RPMI8226 (cell line): Measurements from ENCODE around the gene KLK15.
A peak's percentile ranks its signal among the peaks of the same experiment; 100 is the strongest.
"Not testable (repeated sequence)": the region's sequence is repeated elsewhere in the genome, so short reads cannot be mapped to it uniquely, and the experiment has no call there.

ENCODE experiments used
- DNase-seq: peaks from one replicate; pipeline ENCODE4 v3.0.0-alpha.2; 2015

The KLK15 gene

DNA sequence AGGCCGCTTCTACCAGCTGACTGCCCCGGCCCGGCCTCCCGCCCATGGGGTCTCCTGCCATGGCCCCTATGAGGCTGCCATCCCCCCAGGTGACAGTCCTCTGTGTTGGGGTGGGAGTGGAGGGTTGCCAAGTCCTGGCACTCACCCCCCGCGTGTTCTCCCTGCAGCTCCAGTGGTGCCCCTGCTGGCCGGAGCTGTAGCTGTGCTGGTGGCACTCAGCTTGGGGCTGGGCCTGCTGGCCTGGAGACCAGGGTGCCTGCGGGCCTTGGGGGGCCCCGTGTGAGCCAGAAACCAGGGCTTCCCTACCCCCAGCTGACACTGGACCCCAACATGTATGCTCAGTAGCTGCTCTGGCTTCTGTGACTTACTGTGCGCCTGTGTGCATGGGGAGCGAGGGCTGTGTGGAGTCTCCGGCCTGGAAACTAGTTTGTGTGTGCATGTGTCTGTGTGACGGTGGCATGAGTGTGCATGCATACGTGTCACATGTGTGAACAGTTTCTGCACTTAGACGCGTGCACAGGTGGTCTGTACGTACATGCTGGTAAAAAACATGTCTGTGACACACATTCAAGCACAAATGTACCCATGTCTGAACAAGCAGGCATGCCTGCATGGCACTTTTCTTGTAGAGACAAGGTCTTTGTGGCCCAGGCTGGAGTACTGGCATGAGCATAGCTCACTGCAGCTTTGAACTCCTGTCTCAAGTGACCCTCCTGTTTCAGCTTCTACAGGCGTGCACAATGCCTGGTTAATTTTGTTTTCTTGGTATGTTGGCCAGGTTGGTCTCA is 38.3 kb downstream of the KLK15 start:
- DNase-seq: peak; percentile 75

DNA sequence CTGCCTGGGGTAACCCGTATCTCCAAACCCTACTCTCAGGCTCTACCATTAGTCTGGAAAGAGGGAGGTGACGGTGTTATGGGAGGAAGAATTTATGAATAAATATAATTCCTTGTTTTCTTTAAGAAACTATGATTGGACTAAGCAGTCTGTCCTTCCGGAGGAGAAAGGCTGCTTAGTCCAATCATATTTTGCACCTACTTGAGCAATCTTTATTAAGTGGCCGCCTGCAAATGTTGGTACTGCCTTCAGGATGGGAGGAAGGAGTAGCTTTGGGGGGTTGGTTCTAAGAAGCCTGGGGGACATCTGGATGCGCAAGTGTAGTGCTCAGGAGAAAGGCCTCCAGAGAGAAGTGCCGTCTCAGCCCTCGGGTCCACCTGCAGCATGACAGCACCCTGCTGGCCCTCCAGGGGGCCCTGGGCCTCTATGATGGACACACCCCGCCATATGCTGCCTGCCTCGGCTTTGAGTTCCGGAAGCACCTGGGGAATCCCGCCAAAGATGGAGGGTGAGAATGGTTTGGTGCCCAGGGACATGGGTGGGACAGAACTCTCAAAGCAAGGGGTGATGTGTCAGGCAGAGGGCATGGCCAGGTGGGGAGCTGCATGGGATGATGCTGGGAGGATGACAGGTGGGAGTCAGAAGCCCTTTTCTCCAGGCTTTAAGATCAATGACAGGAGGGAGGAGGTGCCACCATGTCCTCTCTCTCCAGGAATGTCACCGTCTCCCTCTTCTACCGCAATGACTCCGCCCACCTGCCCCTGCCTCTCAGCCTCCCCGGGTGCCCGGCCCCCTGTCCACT is 39.1 kb downstream of the KLK15 start:
- peak; percentile 90 for DNase-seq

DNA sequence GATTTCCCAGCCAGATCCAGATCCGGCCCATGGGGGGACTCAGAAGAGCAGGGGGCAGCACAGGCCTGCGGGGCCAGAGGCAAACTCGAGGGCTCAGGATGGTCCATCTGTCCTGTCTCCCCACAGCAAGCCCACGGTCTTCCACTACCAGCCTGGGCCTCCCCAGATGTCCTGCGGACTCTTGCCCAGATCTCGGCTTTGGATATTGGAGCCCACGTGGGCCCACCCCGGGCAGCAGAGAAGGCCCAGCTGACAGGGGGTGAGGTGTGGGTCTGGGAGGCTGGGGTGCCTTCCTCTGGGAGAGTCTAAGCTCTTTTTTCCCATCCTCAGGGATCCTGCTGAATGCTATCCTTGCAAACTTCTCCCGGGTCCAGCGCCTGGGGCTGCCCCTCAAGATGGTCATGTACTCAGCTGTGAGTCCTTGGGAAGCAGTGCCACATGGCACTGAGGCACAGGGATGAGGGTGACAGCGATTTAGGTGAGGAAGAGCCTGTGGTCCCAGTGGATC is 39.8 kb downstream of the KLK15 start:
- no peak for DNase-seq

DNA sequence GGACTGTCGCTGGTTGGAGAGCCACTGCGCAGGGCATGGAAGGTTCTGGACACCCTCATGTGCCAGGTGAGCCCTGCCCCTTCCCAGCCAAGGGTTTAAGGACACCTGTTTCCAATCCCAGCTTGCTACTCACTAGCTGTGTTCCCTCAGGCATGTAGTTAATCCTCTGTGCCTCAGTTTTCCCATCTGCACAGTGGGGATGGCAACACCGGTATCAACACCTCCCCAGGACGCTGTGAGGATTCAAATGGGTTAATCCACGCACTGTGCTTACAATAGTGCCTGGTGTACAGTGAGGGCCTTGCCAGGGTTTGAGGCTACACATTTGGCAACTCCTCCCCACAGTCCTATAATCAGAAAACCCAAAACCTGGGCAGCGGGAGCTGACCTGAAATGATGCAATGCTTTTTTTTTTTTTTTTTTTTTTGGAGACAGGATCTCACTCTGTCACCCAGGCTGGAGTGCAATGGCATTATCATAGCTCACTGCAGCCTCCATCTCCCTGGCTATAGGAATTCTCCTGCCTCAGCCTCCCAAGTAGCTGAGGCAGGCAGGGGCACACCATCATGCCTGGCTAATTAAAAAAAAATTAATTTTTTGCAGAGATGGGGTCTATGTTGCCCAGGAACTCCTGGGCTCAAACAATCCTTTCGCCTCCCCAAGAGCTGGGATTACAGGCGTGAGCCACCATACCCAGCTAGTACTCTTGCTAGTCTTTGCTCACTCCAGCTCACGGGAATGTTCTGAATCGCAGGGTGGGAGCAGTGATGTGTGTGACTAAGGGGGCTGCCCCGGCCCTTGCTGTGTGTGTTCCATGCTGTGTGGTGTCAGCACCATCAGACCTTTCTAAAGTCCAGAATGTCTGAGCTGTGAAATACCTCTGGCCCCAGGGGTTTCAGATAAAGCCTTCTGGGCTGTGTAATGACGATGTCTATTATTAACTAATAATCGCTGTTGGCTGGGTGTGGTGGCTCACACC is 40.8 kb downstream of the KLK15 start:
- no peak for DNase-seq

DNA sequence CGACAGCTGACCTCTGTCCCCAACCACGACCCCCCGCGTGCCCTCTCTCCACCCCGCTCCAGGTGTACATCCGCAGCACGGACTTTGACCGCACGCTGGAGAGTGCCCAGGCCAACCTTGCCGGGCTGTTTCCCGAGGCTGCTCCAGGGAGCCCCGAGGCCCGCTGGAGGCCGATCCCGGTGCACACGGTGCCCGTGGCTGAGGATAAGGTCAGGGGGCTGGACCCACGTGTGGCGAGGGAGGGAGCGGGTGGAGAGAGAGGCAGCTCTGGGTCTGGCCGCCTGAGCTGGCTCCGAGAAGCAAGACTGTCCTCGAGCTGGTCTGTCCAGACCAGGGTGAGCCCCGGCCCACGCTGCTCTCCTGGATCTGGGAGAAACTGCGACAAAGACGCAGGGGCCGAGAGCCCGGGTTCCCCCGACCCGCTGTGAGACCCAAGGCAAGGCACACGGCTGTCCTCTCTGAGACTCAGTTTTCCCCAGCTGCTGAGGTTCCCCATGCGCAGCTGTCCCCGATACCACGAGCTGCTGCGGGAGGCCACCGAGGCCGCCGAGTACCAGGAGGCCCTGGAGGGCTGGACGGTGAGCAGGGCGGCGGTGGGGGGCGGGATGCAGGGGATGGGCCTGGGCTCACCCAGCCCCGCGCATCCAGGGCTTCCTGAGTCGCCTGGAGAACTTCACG is 41.6 kb downstream of the KLK15 start:
- no peak for DNase-seq

DNA sequence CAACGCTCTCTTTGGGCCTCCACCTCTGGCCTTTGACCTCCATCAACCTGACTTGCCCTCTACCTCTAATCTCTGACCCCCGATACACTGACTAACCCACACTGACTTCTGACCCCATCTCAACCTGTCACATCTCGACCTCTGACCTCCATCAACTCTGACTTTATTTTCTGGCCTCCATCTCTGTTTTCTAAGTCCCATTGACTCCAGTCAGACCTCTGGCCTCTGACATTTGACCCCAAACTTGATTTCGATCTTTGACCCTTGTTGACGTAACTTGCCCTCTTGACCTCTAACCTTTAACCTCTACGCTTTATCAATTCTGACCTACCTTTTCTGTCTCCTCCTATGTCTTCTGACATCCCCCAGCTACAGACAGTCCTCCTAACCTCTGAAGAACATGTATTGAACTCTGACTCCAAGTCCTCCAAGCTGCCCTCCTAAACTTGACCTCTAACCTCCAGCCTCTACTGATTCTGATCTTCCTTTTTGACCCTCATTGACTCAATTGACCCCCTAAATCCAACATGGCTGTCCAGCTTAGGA is 42.4 kb downstream of the KLK15 start:
- no peak for DNase-seq

DNA sequence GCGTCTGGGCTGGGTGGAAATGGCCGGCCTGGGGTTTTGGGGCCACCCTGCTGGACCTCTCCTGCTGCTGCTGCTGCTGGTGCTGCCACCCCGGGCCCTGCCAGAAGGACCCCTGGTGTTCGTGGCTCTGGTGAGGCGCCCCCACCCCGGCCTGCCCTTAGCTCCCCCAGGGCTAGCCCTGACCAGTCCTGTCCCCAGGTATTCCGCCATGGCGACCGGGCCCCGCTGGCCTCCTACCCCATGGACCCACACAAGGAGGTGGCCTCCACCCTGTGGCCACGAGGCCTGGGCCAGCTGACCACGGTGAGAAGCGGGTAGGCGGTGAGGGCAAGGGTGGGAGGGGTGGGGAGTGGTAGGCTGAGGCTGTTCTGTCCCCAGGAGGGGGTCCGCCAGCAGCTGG is 43.0 kb downstream of the KLK15 start, which contains the start of gene ACP4:
TSS of gene ACP4 (plus strand) at position 20 of the 400 bp plus-strand sequence. CDS start at position 20, 0 bp downstream.
- DNase-seq: no peak

DNA sequence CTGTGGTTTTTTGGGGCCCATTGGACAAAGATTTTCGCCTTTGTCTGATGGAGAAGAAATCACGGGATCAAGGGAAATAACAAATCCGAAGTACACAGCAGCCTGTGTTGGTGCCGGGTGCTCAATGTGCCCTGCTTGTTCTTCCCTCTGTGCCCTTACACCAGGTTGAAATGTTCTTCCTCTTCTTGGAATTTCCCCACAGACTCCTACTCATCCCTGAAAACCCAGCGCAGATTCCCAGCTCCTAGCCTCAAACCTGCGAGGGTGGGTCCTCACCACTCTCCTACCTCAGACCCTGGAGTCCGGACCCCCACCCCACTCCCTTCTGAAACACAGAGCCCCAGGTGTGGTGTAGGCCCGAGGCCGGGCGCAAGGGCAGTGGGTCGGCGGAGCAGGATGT is 48.0 kb downstream of the KLK15 start:
- no peak for DNase-seq

DNA sequence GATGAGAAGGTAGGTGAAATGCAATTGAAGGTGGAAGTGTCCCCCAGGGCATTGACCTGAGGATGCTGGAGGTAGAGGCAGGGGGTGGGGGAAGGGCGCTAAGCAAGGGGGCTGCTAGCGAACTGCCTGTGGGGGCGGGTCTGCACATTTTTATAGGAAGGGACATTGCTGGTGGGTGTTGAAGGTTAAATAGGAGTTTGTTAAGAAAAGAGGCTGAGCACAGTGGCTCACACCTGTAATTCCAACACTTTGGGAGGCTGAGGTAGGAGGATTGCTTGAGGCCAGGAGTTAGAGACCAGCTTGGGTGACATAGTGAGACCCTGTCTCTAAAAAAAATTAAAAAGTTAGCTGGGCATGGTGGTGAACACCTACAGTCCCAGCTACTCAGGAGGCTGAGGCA is 48.7 kb downstream of the KLK15 start:
- no peak for DNase-seq

DNA sequence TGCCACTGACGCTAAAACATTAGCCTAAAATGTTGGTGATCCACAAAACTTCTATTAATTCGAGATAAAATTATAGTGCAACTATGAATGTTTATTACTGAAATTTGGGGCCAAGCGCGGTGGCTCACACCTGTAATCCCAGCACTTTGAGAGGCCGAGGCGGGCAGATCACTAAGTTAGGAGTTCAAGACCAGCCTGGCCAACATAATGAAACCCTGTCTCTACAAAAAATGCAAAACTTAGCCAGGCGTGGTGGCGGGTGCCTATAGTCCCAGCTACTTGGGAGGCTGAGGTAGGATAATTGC is 49.6 kb downstream of the KLK15 start:
- not testable (repeated sequence) for DNase-seq

DNA sequence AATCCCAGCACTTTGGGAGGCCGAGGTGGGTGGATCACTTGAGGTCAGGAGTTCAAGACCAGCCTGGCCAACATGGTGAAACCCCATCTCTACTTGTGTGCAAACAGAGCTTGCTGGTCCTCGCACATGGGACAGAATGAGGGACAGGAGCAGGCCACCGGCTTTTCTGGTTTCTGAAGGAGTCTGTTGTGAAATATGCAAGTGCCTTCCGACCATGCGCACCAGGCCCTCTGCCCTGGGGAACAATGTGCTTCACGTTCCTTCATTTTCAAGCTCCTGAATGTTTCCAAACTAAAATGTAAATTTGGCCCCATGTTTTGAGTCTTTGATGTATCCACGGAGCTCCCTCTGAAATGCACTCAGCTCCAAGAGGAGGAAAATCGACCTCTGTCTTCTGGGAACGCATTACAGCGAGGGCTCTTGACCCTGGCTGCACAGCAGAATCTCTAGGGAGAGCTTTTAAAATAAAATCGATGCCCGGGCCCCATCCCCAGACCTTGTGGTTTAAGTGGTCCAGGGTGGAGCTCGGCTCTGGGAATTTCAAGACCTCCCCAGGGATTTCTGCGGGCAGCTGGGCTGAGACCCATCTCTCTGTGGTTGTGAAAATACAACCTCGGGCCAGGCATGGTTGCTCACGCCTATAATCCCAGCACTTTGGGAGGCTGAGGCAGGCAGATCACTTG is 52.5 kb downstream of the KLK15 start:
- DNase-seq: no peak

DNA sequence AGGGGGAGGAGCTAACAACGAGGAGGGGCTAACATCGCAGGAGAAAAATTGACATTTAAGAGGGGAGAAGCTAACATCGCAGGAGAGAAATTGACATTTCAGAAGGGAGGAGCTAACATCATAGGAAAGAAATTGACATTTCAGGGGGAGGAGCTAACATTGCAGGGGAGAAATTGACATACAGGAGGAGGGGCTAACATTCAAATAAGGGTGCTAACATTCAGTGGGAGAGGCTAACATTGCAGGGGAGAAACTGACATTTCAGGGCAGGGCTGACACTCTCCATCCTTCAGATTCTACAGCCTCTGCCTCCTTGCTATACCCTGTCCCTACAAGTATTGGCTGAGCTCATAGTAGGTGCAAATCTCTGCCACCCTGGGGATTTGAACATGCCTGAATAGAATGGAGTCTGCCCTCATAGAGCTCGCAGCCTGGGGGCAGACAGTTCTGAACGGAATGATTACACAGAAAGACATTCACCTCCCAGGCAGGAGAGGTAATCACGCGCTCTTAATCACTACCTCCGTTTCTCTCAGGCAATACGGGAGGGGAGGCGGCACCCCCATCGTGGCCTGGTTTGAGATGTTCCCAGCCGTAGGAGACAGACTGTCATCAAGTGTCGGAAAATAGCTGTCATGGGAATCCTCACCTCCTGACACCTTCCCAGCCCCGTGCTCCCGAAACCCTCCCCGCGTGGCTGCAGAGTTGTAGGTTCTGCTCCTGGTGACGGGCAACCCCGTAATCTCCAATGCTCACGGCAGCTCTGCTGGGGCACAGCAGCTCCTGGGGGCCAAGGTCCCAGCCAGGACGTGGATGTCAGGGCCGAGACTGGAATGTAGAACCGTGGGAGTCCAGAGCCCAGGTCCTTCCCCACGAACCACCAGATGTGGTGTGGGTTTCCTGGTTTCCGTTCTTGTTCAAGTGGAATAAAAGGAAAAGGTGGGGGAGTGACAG is 53.6 kb downstream of the KLK15 start:
- DNase-seq: no peak

DNA sequence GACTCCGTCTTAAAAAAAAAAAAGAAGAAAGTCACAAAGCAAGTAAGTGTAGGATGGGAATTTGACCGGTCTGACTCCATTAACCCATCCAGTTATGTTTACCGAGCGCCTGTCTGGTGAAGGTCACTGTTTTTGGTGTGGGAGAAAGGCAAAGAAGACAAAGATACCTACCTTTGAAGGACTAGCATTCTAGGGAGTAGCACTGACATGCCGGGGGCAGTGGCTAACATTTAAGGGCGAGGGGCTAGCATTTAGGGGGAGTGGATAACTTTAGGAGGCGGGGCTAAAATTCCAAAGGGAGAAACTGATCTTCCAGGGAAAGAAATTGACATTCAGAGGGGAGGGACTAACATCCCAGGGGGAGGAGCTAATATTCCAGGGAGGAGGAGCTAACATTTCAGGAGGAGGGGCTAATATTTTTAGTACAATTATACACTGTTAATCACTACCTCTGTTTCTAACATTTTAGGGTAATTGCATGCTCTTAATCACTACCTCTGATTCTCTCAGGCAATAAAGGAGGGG is 54.4 kb downstream of the KLK15 start:
- DNase-seq: no peak

DNA sequence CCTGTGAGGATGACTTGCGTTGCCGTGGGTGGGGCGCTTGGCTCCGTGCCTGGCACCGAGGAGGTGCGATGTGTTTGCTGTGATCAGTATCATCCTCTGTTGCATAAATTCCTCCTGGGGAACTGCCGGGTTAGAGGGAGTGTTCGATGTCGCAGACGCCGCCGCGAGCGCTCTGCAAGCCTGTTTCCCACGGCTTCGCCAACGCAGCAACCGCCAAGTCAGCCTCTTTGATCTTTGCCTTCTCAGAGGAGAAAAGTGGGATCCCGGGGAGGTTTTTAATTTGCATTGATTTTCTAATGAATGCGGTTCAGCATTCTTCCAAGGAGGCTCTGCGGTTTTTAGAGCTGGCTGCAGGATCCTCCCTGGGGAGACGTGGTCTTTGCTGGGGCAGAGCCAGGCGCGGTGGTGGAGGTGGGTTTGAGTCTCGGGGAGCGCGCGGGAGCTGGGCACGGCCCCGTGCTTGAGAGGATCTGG is 55.5 kb downstream of the KLK15 start:
- peak; percentile 54 for DNase-seq

DNA sequence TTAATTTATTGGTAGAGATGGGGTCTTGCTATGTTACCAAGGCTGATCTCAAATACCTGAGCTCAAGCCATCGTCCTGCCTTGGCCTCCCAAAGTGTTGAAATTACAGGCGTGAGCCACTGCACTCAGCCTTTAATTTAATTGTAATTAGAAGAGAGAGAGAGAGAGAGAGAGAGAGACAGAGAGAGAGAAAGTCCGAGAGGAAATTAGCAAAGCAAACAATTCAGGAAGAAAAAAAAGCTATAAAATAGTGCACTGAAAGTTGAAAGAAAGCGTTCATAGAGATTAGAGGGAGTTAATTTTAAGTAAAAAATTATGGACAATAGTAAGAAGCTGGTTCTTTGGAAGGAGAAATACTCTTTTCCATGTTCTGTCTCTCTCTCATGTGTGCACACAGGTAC is 56.1 kb downstream of the KLK15 start:
- no peak for DNase-seq

DNA sequence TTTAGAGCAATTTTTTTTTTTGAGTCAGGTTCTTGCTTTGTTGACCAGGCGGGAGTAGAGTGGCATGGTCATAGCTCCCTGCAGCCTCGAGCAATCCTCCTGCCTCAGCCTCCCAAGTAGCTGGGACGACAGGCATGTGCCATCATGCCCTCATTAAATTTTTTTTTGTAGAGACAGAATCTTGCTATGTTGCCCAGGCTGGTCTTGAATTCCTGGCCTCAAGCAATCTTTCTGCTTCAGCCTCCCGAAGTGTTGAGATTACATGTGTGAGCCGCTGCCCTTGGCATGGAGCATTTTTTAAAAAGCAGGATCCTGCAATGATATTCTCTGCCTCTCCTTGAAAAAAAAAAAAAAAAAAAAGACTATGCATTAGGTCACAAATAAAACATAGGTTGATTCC is 57.2 kb downstream of the KLK15 start:
- no peak for DNase-seq
